ENCODE results near the gene FAM168A.

- TF ChIP-seq REST (IDR thresholded peaks at IDR 0.05) = no peak
- TF ChIP-seq CTCF (IDR thresholded peaks at IDR 0.05; ENCODE audit: low read depth, low read length, missing input control) = no peak
- no peak for TF ChIP-seq EGR1 (IDR thresholded peaks at IDR 0.05; ENCODE audit: low read depth in 2 of 2)
- TF ChIP-seq TAF1 (conservative IDR thresholded peaks at IDR 0.05) = no peak
- TF ChIP-seq GABPA (IDR thresholded peaks at IDR 0.05 in 1 of 2, conservative IDR thresholded peaks at IDR 0.05 in 1 of 2) = no peak
These were observed 11.9 kb downstream of the FAM168A start for GRCh38 chr11:73585834-73586575.

Measured in liver (tissue), 3 donors.